ENCODE data around the gene GREB1. TPM values are rescaled to one million over a fixed set of nuclear protein-coding genes. Genes with fewer than 3 reads are reported as not detected.

GREB1 gene
- total and polyA plus RNA-seq, 2 of the 13 experiments (the other 11 are each of a cell fraction or from before 2014, with no cell fraction given), result 31.3 to 61.2 TPM

DNA sequence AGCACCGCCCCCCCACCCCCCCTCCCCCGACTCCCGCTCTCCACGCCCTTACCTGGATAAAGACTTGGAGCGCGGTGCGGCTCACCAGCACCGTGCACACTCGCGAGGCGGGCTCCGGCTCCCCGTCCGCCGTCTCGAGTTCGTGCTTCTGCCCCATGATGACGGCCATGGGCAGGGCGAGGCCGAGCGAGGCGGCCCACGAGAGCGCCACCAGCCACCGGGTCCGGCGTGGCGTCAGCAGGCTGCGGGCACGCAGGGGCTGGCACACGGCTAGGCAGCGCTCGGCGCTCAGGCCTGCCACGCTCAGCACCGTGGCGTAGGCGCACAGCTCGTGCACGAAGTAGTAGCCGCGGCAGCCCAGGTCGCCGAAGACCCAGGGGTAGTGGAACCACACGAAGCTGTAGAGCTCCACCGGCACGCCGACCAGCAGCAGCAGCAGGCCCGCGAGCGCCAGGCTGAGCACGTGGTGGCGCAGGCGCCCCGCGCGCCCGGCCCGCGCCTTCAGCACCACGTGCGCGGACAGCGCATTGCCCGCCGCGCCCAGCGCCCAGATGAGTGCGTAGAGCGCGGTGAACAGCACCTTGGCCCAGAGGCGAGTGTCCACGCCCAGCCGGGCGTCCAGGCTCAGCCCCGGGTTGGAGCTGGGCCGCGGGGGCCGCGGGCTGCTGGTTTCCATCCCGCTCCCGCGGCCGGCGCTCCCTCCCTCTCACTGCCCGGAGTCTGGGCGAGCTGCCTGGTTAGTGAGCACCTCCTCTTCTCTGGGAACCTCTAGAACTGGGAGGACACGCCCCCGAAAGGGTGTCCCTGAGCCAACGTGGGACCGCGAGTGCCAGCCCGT is 135.8 kb downstream of the GREB1 start, which contains the start of gene NTSR2 (continued):
- TF ChIP-seq, protein P1, sequence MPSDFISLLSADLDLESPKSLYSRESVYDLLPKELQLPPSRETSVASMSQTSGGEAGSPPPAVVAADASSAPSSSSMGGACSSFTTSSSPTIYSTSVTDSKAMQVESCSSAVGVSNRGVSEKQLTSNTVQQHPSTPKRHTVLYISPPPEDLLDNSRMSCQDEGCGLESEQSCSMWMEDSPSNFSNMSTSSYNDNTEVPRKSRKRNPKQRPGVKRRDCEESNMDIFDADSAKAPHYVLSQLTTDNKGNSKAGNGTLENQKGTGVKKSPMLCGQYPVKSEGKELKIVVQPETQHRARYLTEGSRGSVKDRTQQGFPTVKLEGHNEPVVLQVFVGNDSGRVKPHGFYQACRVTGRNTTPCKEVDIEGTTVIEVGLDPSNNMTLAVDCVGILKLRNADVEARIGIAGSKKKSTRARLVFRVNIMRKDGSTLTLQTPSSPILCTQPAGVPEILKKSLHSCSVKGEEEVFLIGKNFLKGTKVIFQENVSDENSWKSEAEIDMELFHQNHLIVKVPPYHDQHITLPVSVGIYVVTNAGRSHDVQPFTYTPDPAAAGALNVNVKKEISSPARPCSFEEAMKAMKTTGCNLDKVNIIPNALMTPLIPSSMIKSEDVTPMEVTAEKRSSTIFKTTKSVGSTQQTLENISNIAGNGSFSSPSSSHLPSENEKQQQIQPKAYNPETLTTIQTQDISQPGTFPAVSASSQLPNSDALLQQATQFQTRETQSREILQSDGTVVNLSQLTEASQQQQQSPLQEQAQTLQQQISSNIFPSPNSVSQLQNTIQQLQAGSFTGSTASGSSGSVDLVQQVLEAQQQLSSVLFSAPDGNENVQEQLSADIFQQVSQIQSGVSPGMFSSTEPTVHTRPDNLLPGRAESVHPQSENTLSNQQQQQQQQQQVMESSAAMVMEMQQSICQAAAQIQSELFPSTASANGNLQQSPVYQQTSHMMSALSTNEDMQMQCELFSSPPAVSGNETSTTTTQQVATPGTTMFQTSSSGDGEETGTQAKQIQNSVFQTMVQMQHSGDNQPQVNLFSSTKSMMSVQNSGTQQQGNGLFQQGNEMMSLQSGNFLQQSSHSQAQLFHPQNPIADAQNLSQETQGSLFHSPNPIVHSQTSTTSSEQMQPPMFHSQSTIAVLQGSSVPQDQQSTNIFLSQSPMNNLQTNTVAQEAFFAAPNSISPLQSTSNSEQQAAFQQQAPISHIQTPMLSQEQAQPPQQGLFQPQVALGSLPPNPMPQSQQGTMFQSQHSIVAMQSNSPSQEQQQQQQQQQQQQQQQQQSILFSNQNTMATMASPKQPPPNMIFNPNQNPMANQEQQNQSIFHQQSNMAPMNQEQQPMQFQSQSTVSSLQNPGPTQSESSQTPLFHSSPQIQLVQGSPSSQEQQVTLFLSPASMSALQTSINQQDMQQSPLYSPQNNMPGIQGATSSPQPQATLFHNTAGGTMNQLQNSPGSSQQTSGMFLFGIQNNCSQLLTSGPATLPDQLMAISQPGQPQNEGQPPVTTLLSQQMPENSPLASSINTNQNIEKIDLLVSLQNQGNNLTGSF (CRISPR knock-in tag; IDR thresholded peaks at IDR 0.05), result peak; percentile 100
- TF ChIP-seq, protein P2, sequence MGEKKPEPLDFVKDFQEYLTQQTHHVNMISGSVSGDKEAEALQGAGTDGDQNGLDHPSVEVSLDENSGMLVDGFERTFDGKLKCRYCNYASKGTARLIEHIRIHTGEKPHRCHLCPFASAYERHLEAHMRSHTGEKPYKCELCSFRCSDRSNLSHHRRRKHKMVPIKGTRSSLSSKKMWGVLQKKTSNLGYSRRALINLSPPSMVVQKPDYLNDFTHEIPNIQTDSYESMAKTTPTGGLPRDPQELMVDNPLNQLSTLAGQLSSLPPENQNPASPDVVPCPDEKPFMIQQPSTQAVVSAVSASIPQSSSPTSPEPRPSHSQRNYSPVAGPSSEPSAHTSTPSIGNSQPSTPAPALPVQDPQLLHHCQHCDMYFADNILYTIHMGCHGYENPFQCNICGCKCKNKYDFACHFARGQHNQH (CRISPR knock-in tag; IDR thresholded peaks at IDR 0.05), result peak; percentile 93
- TF ChIP-seq XBP1 (CRISPR knock-in tag; IDR thresholded peaks at IDR 0.05), result peak; percentile 96
- no peak for TF ChIP-seq PCBP2 (optimal IDR thresholded peaks at IDR 0.05; ENCODE audit: low read depth, low read length, poor library complexity, severe bottlenecking)
- peak; percentile 96 for TF ChIP-seq TBX2 (CRISPR knock-in tag; IDR thresholded peaks at IDR 0.05; ENCODE audit: borderline replicate concordance)
- no peak for TF ChIP-seq GATA4 (IDR thresholded peaks at IDR 0.05; ENCODE audit: borderline replicate concordance, low read depth)
- peak; percentile 79 for TF ChIP-seq ZBTB20 (CRISPR knock-in tag; IDR thresholded peaks at IDR 0.05; ENCODE audit: borderline replicate concordance, low read depth)
- peak; percentile 89; the same call in 1 of the 2 replicates for TF ChIP-seq NAIF1 (CRISPR knock-in tag; IDR thresholded peaks at IDR 0.05; ENCODE audit: borderline replicate concordance)
- peak; percentile 53 for TF ChIP-seq CBX1 (IDR thresholded peaks at IDR 0.05; ENCODE audit: low read depth)
- TF ChIP-seq, protein P3, sequence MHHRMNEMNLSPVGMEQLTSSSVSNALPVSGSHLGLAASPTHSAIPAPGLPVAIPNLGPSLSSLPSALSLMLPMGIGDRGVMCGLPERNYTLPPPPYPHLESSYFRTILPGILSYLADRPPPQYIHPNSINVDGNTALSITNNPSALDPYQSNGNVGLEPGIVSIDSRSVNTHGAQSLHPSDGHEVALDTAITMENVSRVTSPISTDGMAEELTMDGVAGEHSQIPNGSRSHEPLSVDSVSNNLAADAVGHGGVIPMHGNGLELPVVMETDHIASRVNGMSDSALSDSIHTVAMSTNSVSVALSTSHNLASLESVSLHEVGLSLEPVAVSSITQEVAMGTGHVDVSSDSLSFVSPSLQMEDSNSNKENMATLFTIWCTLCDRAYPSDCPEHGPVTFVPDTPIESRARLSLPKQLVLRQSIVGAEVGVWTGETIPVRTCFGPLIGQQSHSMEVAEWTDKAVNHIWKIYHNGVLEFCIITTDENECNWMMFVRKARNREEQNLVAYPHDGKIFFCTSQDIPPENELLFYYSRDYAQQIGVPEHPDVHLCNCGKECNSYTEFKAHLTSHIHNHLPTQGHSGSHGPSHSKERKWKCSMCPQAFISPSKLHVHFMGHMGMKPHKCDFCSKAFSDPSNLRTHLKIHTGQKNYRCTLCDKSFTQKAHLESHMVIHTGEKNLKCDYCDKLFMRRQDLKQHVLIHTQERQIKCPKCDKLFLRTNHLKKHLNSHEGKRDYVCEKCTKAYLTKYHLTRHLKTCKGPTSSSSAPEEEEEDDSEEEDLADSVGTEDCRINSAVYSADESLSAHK (CRISPR knock-in tag; IDR thresholded peaks at IDR 0.05; ENCODE audit: borderline replicate concordance), result peak; percentile 94
- TF ChIP-seq, protein P4, sequence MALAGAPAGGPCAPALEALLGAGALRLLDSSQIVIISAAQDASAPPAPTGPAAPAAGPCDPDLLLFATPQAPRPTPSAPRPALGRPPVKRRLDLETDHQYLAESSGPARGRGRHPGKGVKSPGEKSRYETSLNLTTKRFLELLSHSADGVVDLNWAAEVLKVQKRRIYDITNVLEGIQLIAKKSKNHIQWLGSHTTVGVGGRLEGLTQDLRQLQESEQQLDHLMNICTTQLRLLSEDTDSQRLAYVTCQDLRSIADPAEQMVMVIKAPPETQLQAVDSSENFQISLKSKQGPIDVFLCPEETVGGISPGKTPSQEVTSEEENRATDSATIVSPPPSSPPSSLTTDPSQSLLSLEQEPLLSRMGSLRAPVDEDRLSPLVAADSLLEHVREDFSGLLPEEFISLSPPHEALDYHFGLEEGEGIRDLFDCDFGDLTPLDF (CRISPR knock-in tag; IDR thresholded peaks at IDR 0.05), result peak; percentile 92
- no peak for TF ChIP-seq TBL1XR1 (IDR thresholded peaks at IDR 0.05; ENCODE audit: borderline replicate concordance, low read length, partially characterized antibody)
- peak; percentile 99 for TF ChIP-seq SMYD3 (CRISPR knock-in tag; IDR thresholded peaks at IDR 0.05)
- TF ChIP-seq TCF7 (IDR thresholded peaks at IDR 0.05; ENCODE audit: low read depth), result no peak
- TF ChIP-seq, protein P5, sequence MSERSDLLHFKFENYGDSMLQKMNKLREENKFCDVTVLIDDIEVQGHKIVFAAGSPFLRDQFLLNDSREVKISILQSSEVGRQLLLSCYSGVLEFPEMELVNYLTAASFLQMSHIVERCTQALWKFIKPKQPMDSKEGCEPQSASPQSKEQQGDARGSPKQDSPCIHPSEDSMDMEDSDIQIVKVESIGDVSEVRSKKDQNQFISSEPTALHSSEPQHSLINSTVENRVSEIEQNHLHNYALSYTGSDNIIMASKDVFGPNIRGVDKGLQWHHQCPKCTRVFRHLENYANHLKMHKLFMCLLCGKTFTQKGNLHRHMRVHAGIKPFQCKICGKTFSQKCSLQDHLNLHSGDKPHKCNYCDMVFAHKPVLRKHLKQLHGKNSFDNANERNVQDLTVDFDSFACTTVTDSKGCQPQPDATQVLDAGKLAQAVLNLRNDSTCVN (CRISPR knock-in tag; IDR thresholded peaks at IDR 0.05; ENCODE audit: borderline replicate concordance), result peak; percentile 96
- TF ChIP-seq HES4 (CRISPR knock-in tag; IDR thresholded peaks at IDR 0.05; ENCODE audit: borderline replicate concordance), result peak; percentile 100
- peak; percentile 98 for TF ChIP-seq ZC3H13 (CRISPR knock-in tag; IDR thresholded peaks at IDR 0.05)

Measured in HepG2 (cell line).